ENCODE measurements around the gene VGLL4.

GRCh38 chr3:11624704-11625375 is 18.9 kb downstream of the VGLL4 start:
- no peak for TF ChIP-seq CTCF (IDR thresholded peaks at IDR 0.05)
- no peak for TF ChIP-seq EP300 (IDR thresholded peaks at IDR 0.05)
